ENCODE measurements around the gene ERAS. TPM values are rescaled to one million over a fixed set of nuclear protein-coding genes. Genes with fewer than 3 reads are reported as not detected.

ERAS gene
- polyA plus RNA-seq, 2 of the 4 experiments (the other 2 are of a cell fraction): 0.06 TPM; not detected in 1

- Histone ChIP-seq H3K9me3 (no peaks in the 10 kb centered on the region), H3K27ac (no peak overlapping the region), H3K4me2 (no peak overlapping the region), H3K4me1 (no peaks in the 10 kb centered on the region), H3K4me3 (no peak overlapping the region)
- DNase-seq (ENCODE audit: low read depth in 1 of 2, low spot score in 1 of 2): no peak
- TF ChIP-seq CTCF (IDR thresholded peaks at IDR 0.05) (no peak), FOSB (CRISPR knock-in tag; IDR thresholded peaks at IDR 0.05) (no peak)
- TF ChIP-seq, protein P1, sequence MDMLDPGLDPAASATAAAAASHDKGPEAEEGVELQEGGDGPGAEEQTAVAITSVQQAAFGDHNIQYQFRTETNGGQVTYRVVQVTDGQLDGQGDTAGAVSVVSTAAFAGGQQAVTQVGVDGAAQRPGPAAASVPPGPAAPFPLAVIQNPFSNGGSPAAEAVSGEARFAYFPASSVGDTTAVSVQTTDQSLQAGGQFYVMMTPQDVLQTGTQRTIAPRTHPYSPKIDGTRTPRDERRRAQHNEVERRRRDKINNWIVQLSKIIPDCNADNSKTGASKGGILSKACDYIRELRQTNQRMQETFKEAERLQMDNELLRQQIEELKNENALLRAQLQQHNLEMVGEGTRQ (IDR thresholded peaks at IDR 0.05): no peak
- ChIA-PET POLR2A (no interaction called here), CTCF (no interaction called here)
- no peak for ATAC-seq
- 42% methylated on average over 9 of the region's 17 CpGs for WGBS (ENCODE audit: missing lambda C conversion rate)
- FAIRE-seq: no peak
Measured at GRCh38 chrX:48787505-48788443, 38.5 kb upstream of the ERAS start.

GRCh38 chrX:48789366-48790220, 36.7 kb upstream of the ERAS start:
- Histone ChIP-seq H3K27ac (no peak overlapping the region), H3K4me2 (no peak overlapping the region), H3K9me3 (no peaks in the 10 kb centered on the region), H3K4me1 (no peaks in the 10 kb centered on the region; the same call in 2 of the 3 replicates), H3K4me3 (no peak overlapping the region)
- no peak for DNase-seq (ENCODE audit: low read depth in 1 of 2, low spot score in 1 of 2)
- no peak for TF ChIP-seq RNF2 (IDR thresholded peaks at IDR 0.05; ENCODE audit: borderline replicate concordance, low read depth)
- TF ChIP-seq MAZ (IDR thresholded peaks at IDR 0.05; ENCODE audit: borderline replicate concordance, low read depth, low read length): no peak
- TF ChIP-seq ATOH8 (CRISPR knock-in tag; IDR thresholded peaks at IDR 0.05; ENCODE audit: low read depth): no peak
- no peak for TF ChIP-seq HEYL (CRISPR knock-in tag; IDR thresholded peaks at IDR 0.05)
- no peak for TF ChIP-seq FOSL2 (IDR thresholded peaks at IDR 0.05)
- no peak for TF ChIP-seq FOSL2 (CRISPR knock-in tag; IDR thresholded peaks at IDR 0.05)
- TF ChIP-seq BCL3 (IDR thresholded peaks at IDR 0.05): no peak
- no peak for TF ChIP-seq TFCP2L1 (CRISPR knock-in tag; IDR thresholded peaks at IDR 0.05)
- no peak for TF ChIP-seq SMC3 (IDR thresholded peaks at IDR 0.05)
- TF ChIP-seq RCOR1 (IDR thresholded peaks at IDR 0.05; ENCODE audit: low read depth, low read length): no peak
- no peak for TF ChIP-seq RAD21 (conservative IDR thresholded peaks at IDR 0.05 in 1 of 2, IDR thresholded peaks at IDR 0.05 in 1 of 2)
- no peak for TF ChIP-seq ZC3H11A (IDR thresholded peaks at IDR 0.05)
- no peak for TF ChIP-seq ZSCAN20 (CRISPR knock-in tag; IDR thresholded peaks at IDR 0.05)
- no peak for TF ChIP-seq BHLHE40 (IDR thresholded peaks at IDR 0.05; ENCODE audit: low read depth, low read length)
- TF ChIP-seq NR3C1 (IDR thresholded peaks at IDR 0.05): no peak
- TF ChIP-seq MYC (IDR thresholded peaks at IDR 0.05; ENCODE audit: borderline replicate concordance, low read length): no peak
- TF ChIP-seq KDM1A (IDR thresholded peaks at IDR 0.05; ENCODE audit: low read depth): no peak
- TF ChIP-seq FOSB (CRISPR knock-in tag; IDR thresholded peaks at IDR 0.05): no peak
- no peak for TF ChIP-seq POLR2A (IDR thresholded peaks at IDR 0.05; ENCODE audit: low read length)
- TF ChIP-seq PHF8 (IDR thresholded peaks at IDR 0.05; ENCODE audit: borderline replicate concordance, low read depth): no peak
- WGBS (ENCODE audit: missing lambda C conversion rate): 47% methylated on average over 4 of the region's 7 CpGs
- ChIA-PET POLR2A (no interaction called here), CTCF (interaction anchor here (0.6 kb wide), 1 partner anchor 971 kb away, joined by 3 read pairs; no protein-coding TSS in a partner anchor)
- no peak for FAIRE-seq
- ATAC-seq: no peak
